ENCODE measurements around the gene MYZAP. TPM values are rescaled to one million over a fixed set of nuclear protein-coding genes. Genes with fewer than 3 reads are reported as not detected.

Gene MYZAP
- total RNA-seq, 1 experiment from 2014 or later, result 5.1 TPM

DNA sequence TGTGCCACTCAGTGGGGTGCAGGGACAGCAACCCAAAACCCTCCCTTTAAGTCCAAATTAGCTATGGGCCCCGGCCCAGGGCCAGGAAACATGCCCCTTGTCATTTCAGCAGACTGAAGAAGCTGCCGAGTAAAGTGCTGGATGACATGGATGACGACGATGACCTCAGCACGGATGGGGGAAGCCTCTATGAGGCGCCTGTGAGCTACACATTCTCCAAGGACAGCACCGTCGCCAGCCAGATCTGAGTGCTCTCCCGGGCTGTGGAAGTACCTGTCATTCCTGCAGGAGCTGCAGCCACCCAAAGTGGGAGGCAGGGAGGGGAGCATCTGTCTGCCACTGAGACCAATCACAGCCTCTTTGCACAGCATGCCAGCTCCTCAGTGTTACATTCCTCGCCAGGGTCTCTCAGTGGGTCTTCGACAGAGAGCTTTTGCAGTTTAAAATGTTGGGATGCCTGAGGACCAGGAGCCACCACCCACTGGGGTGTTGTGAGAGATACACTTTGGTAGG, 44.4 kb upstream of the MYZAP start:
- no peak overlapping the region for H3K4me3 Mint-ChIP-seq (ENCODE audit: low read depth, unreplicated experiment)
- H3K36me3 Mint-ChIP-seq (ENCODE audit: insufficient read depth, unreplicated experiment), result no peaks in the 10 kb centered on the region
- CTCF ChIA-PET, result interaction anchor here (0.7 to 1.3 kb wide), 2 partner anchors 13 to 56 kb away, joined by 3 to 4 read pairs; no protein-coding TSS in a partner anchor
- H3K27me3 Mint-ChIP-seq (ENCODE audit: unreplicated experiment), result peaks cover 16% of the 10 kb centered on the region
- peaks cover 40% of the 10 kb centered on the region for H3K4me1 Mint-ChIP-seq (ENCODE audit: low read depth, unreplicated experiment)
- H3K27ac Mint-ChIP-seq (ENCODE audit: unreplicated experiment), result no peak overlapping the region
- intact Hi-C loops (cut with micrococcal nuclease; ENCODE audit: unreplicated experiment), result no loop called here
- no TSS peak for BruUV-seq (replicated peaks)
- H3K9me3 Mint-ChIP-seq (ENCODE audit: low read depth, unreplicated experiment), result no peaks in the 10 kb centered on the region
- TF ChIP-seq, protein P1, sequence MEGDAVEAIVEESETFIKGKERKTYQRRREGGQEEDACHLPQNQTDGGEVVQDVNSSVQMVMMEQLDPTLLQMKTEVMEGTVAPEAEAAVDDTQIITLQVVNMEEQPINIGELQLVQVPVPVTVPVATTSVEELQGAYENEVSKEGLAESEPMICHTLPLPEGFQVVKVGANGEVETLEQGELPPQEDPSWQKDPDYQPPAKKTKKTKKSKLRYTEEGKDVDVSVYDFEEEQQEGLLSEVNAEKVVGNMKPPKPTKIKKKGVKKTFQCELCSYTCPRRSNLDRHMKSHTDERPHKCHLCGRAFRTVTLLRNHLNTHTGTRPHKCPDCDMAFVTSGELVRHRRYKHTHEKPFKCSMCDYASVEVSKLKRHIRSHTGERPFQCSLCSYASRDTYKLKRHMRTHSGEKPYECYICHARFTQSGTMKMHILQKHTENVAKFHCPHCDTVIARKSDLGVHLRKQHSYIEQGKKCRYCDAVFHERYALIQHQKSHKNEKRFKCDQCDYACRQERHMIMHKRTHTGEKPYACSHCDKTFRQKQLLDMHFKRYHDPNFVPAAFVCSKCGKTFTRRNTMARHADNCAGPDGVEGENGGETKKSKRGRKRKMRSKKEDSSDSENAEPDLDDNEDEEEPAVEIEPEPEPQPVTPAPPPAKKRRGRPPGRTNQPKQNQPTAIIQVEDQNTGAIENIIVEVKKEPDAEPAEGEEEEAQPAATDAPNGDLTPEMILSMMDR (IDR thresholded peaks at IDR 0.05; ENCODE audit: unreplicated experiment), result no peak
- no peak for DNase-seq

DNA sequence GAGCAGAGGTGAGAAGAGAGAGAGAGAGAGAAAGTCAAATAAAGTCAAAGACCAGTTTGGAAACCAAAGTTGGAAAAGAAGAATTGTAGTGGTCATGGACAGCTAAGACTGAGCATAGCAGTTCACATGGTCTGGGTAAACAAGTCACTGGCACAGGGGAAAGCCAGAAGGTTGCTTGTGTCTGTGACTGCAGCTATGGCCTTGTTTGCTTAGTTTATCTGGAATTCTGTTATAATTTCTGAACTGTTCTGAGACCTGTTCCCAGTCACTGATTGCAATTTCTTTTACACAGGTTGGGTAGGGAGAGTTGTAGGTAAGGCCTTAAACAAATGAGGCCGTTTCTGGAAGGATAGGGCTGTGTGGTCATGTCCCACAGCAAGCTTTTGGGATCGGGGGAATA, 43.4 kb upstream of the MYZAP start:
- Mint-ChIP-seq H3K27ac (ENCODE audit: unreplicated experiment) (peak overlapping the region; percentile 17), H3K27me3 (ENCODE audit: unreplicated experiment) (peaks cover 16% of the 10 kb centered on the region), H3K9me3 (ENCODE audit: low read depth, unreplicated experiment) (no peaks in the 10 kb centered on the region), H3K4me1 (ENCODE audit: low read depth, unreplicated experiment) (peaks cover 51% of the 10 kb centered on the region), H3K36me3 (ENCODE audit: insufficient read depth, unreplicated experiment) (no peaks in the 10 kb centered on the region), H3K4me3 (ENCODE audit: low read depth, unreplicated experiment) (no peak overlapping the region)
- CTCF ChIA-PET, result interaction anchor here (0.7 to 1.3 kb wide), 3 partner anchors 12 to 264 kb away, joined by 3 to 5 read pairs (median 4); no protein-coding TSS in a partner anchor
- BruUV-seq (replicated peaks), result no TSS peak
- intact Hi-C loops (cut with micrococcal nuclease; ENCODE audit: unreplicated experiment), result no loop called here
- TF ChIP-seq, protein P1 (IDR thresholded peaks at IDR 0.05; ENCODE audit: unreplicated experiment), result no peak
- no peak for DNase-seq

DNA sequence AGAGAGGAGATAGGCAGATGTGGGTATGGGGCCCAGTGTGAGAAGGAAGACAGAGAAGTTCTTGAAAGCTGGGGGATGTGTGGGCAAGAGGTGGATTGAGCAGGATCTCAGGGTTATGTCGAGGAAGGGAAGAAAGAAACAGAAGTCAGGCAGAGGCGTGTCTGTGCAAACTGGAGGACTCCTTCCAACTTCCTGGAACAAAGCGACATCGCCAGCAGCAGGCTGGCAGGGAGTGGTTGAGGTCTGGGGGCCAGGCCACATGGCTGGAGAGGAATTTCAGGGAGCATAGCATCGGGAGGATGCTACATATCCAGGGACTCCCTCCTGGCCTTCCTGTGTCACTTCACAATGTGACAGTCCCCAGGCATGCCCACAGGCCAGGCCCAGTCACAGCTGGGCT, 42.9 kb upstream of the MYZAP start:
- H3K4me1 Mint-ChIP-seq (ENCODE audit: low read depth, unreplicated experiment), result peaks cover 54% of the 10 kb centered on the region
- no peaks in the 10 kb centered on the region for H3K36me3 Mint-ChIP-seq (ENCODE audit: insufficient read depth, unreplicated experiment)
- peak overlapping the region; percentile 17 for H3K27ac Mint-ChIP-seq (ENCODE audit: unreplicated experiment)
- TF ChIP-seq, protein P1 (IDR thresholded peaks at IDR 0.05; ENCODE audit: unreplicated experiment), result no peak
- CTCF ChIA-PET, result interaction anchor here (1.1 kb wide), 1 partner anchor 263 kb away, joined by 3 read pairs; no protein-coding TSS in a partner anchor
- intact Hi-C loops (cut with micrococcal nuclease; ENCODE audit: unreplicated experiment), result no loop called here
- H3K27me3 Mint-ChIP-seq (ENCODE audit: unreplicated experiment), result peaks cover 12% of the 10 kb centered on the region
- no peaks in the 10 kb centered on the region for H3K9me3 Mint-ChIP-seq (ENCODE audit: low read depth, unreplicated experiment)
- H3K4me3 Mint-ChIP-seq (ENCODE audit: low read depth, unreplicated experiment), result no peak overlapping the region
- no TSS peak for BruUV-seq (replicated peaks)
- DNase-seq, result peak; percentile 16

DNA sequence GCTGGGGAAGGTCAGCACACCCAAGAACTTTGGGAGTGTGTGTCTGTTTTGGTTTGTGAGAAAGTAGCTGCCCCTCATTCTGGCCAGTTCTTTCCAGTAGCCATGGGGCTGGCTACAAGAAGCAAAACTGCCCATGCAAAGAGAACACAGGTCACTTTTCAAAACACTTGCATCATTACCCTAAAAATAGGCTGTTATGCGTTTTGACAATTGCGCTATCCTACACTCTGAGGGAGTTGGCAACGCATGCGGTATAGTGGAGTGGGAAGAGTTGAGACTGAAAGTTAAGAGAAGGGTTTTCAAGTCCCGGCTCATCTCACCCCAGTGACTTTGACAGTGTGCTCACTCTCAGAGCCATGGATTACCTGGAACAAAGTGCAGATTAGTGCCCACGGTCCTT, 41.8 kb upstream of the MYZAP start:
- intact Hi-C loops (cut with micrococcal nuclease; ENCODE audit: unreplicated experiment), result no loop called here
- Mint-ChIP-seq H3K4me3 (ENCODE audit: low read depth, unreplicated experiment) (no peak overlapping the region), H3K9me3 (ENCODE audit: low read depth, unreplicated experiment) (no peaks in the 10 kb centered on the region), H3K36me3 (ENCODE audit: insufficient read depth, unreplicated experiment) (no peaks in the 10 kb centered on the region), H3K27ac (ENCODE audit: unreplicated experiment) (no peak overlapping the region), H3K27me3 (ENCODE audit: unreplicated experiment) (peaks cover under 1% of the 10 kb centered on the region), H3K4me1 (ENCODE audit: low read depth, unreplicated experiment) (peaks cover 58% of the 10 kb centered on the region)
- BruUV-seq (replicated peaks), result no TSS peak
- DNase-seq, result no peak
- CTCF ChIA-PET, result interaction anchor here (3.0 kb wide), 1 partner anchor 8 kb away, joined by 20 read pairs; no protein-coding TSS in a partner anchor
- TF ChIP-seq, protein P1 (IDR thresholded peaks at IDR 0.05; ENCODE audit: unreplicated experiment), result no peak
